GM21737 (cell line): ENCODE measurements around the gene DTNBP1.

Experiments
- ATAC-seq: cut with Tn5 transposase; IDR thresholded peaks from one replicate; pipeline ENCODE4 v1.9.1; 2021; ENCODE audit warnings: mild to moderate bottlenecking, moderate library complexity; ENCODE audit not compliant: unreplicated experiment

DTNBP1 gene, protein sequence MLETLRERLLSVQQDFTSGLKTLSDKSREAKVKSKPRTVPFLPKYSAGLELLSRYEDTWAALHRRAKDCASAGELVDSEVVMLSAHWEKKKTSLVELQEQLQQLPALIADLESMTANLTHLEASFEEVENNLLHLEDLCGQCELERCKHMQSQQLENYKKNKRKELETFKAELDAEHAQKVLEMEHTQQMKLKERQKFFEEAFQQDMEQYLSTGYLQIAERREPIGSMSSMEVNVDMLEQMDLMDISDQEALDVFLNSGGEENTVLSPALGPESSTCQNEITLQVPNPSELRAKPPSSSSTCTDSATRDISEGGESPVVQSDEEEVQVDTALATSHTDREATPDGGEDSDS

DNA sequence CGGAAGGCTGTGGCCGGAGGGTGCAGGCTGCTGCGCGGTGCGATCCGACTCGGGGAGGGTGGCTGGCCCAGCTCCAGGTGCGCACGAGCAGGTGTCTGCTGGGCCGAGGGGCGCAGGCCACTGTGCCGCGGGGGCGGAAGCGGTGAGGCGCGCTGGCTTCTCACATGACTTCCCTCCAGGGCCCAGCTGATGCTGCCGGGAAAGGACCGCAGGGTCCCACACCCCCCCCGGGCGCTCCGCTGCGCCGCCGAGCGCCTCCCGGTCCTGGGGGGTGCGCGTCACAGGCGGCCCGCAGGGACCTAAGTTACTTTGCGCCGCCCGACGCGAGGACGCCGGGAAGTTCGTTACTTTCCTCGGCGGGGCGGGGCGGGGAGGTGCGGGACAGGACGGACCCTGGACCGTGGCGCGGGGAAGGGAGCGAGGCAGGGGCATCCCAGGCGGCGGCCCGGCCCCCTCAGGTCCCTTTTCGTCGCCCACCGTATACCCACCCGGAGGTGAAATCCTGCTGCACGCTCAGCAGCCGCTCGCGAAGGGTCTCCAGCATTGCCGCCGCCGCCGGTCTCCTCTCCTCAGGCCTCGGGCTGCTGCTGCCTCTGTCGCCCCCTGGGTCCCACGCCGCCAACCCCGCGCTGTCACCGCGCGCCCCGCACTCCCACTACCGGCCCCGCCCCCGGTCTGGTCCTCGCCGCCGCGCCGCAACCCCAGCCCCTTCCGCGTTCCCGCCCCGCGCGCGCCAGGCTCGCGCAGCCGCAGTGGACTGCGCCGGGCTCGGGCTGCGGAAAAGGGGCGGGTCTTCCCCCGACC is at the start of gene DTNBP1:
Gene DTNBP1, minus strand, starts transcription at position 703 of the 804 bp plus-strand sequence. Its CDS starts 159 bp downstream, at position 544.
- peak; percentile 67 for ATAC-seq

DNA sequence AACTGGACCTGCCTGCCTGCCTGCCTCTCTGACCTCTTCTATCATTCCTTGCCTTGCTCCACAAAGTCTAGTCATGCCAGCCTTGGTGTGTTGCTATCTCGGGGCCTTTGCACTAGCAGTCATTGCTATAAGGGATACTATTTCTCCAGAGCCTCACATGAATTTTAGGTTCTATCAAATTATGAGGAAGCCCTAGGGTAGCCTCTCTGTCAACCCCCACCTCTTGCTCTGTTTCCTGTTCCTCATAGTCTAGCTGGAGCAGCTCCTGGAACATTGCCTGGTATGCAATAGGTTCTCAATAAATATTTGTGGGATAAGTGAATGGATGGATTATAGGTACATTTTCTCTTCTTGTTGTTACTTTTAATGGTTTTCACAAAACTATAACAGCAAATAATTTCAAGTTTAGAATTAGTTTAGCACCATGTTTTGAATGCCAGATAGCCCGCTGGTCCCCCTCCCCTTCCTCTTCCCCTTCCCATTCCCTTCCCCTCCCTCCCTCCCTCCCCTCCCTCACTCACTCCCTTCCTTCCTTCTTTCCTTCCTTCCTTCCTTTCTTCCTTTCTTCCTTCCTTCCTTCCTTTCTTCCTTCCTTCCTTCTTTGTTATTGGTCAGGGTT is 46.9 kb upstream of the DTNBP1 start:
- ATAC-seq = no peak

DNA sequence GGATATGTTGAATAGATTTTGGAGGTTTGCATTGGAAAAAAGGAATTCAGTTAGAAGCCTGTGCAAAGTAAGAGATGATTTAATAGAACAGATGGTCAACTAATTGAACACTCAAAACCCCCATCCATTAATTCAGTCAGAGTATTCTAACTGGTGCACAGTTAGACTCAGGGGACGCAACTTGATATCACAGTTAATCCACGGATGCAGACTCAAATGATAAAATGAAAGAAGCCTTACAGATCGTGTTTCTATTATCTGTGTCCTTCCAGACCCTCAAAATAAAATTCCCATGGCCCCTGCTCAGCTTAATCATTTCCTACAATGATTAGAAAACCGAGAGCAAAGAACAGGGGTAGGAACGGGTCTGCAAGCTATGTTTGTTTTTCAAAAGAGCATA is 45.4 kb upstream of the DTNBP1 start:
- ATAC-seq = no peak

DNA sequence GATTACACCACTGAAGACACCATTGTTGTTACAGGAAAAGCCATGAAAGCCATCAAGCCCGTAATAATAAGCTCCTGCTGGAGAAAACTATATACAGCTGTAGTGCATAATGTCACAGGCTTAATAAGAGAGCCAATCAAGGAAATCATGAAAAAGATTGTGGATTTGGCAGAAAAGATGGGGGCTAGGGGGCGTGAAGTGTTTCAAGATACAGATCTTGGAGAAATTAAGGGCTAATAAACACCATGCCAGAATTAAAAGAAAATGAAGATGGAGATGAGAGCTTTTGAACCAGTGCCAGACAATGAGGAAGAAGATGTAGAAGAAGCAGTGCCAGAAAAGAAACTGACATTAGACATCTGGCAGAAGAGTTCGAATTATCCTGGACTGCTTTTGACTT is 43.2 kb upstream of the DTNBP1 start:
- no peak for ATAC-seq

DNA sequence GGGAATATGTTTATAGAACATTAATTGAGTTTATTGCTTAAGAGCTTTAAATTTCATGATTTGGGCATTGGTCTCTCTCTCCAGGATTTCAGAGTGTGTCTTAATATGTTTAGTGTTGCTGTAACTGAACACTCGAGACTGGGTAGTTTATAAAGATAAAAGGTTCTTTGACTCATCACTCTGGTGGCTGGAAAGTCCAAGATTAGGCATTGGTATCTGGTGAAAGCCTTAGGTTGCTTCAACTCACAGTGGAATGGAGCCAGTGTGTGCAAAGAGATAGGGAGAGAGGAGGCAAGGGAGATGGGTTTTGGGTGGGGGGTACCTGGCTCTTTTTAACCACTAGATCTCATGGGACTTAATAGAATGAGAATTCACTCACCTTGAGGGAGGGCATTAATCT is 35.6 kb upstream of the DTNBP1 start:
- no peak for ATAC-seq

DNA sequence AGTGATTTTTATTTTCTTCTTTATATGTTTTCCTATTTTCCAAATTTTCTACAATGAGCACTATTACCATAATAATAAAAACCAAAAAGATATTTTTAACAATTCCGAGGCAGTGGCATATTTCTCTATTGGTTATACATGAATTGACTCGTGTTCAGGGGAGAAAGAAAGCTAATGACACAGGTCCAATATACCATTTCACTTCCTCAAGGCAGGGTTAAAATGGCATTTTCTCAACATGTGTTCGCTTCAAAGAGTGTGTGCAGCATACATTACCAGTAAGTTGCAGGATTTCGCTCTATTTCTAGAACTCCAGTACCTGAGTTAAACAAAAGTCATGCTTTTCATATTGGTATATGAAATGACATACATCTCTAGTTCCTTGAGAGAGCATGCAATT is 35.1 kb upstream of the DTNBP1 start:
- no peak for ATAC-seq

DNA sequence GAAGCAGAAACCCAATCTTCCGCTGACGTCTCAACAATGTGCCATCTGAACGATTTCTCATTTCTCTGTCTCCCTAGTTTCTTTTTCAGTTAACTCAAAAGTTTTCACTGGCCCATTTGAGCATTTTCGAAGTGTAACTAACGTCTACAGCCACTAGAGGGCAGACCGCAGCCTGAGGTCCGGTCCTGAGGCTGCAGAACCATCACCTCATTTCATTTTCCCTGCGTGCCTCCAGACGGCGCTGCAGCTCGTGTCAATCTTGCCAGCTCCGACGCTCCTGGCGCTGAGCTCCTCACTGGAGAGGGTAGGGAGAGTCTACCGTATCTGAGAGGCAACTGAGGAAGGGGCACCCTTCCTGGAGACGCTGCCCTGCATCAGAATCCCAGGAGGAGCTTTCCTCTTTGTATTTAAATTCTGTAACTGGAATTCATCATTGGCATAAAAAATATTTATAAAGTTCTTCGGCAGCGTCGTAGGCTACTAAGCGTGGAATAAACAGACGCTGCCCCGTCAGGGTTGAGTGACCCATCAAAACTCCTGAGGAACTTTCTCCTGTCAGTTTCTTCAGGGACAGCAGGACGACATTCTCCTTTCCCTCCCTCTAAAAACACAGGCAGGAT is 28.5 kb upstream of the DTNBP1 start:
- peak; percentile 97 for ATAC-seq

DNA sequence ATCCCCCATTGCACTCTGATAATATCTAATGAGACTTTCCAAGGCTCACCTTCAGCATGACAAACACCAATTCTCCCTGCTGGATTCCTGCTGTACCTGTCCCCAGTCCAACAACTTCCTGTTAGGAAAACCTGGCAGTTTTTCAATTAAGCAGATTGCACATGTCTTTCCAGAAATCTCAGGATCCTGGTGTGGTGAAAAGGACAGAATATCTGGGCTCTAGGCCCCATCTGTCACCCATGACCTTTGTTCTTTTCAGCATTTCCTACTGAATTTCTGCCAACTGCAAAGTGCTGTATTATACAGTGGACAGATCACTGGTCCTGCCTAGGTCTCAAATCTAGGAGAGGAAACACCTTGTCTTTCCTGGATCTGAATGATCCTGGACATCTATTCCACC is 27.7 kb upstream of the DTNBP1 start:
- no peak for ATAC-seq

DNA sequence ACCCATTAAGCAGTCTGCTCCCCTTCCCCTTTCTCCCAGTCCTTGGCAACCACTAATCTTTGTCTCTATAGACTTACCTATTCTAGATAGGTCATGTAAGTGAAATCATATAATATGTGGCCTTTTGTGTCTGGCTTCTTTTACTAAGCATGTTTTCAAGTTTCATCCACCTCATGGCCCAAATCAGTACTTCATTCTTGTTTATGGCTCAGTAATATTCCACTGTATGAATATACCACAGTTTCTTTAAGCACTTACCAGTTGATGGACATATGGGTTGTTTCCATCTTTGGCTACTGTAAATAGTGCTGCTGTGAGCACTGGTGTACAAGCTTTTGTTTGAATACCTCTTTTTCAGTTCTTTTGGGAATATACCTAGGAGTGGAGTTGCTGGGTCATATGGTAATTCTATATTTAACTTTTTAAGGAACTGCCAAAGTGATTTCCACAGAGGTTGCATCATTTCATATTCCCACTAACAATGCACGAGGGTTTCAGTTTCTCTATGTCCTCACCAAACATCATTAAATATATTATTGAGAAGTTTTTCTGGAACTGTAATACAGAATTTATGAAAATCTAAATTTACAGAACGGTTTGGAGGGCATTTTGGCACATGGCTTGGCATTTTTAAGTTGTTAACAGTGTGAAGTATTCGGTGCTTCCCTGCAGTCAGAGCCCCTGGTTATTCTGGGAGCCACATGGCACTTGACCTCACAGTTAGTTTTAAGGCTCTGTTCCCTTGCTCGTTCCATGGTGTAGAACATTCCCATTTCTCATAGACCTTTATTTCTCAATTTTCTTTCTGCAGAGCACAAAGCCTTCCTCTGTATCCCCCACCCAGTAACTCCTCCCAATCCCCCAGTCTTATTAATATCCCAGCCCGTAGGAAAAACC is 27.0 kb upstream of the DTNBP1 start:
- no peak for ATAC-seq

DNA sequence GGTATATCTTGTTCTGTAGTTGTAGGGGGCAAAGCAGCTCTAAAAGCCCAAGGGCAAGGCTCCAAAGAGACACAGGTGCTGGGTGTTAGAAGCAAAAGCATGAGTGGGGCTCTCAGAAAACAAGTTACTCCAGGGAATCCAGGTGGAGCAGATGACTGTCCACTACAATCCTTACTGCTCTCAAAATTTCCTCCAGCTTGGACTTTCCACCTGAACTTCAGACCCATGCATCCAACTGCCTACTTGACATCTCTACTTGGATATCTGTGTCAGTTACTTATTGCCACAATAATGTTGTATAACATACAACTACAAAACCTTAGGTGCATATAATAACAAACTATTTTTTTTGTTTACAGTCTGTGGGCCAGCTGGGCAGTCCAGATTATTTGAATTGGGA is 22.8 kb upstream of the DTNBP1 start:
- ATAC-seq = no peak

DNA sequence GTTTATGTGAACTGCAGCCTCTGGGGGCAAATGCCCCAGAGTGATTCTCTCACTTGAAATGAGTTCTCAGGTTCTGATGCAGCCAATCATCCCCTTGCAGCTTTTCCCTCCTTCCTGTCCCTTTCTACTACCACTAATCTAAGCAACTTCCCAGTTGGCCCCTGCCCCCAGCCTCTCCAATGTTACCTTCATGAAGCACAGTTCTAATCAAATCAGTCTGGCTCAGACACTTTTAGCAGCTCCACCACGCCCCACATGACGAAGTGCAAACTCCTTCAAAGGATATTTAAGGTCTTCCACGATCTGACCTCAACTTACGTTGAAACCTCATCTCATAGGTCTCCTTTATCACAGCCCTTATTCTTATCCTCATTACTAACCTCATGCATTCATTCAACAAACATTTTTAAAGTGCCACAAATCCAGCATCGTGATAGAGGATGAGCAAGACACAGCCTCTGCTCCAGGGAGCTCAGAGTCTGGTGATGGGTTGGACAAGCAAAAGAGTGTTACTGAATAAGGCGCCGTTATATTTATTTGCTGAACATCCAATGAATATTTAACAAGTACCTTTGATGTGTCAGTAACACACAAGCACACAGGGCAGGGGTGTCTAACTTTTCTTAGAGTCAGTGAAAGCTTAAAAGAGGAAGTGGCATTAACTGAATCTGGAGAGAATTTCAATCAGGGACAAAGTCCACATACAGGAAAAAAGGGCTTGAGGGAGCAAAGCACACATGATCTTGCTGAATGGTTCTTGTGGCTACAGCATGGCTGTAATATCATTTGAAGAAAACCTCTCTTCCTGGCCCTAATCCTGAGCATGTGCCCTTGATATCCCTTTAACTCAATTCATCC is 20.4 kb upstream of the DTNBP1 start:
- no peak for ATAC-seq

DNA sequence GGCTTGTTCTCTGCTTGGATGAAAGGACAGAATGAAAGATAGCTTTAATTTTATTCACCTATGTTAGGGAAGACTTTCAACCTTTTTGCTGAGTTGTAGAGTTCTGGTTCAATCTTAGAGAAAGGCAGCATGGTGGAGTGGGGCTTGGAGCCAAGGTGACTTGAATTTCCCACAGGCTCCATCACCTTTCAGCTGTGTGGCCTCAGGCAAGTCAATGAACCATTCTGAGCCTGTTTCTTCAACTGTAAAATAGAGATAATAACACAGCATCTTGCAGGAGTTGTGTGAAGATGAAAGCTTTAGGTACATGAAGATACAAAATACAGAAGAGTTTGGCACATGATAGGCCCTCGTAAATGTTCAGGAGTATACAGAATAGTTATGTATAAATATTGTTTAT is 19.1 kb upstream of the DTNBP1 start:
- ATAC-seq = no peak

DNA sequence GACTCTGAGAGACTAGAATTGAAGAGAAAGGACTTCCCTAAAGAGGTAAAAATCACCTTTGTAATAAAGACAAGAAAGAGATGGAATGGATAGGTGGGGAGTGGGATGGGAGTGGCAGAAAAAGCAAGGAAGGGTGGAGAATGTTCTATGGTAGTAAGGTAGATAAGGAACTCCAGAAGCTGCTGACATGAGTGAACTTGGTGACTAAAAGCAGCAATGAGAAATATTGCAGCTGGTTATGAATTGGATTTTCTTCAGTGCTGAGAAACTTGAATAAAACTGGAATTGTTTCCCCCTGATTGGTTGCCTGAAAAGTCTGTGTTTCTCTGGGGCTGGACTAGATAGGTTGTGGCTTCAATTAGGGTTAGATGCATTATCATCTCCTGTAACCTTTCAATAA is 15.7 kb upstream of the DTNBP1 start:
- no peak for ATAC-seq

DNA sequence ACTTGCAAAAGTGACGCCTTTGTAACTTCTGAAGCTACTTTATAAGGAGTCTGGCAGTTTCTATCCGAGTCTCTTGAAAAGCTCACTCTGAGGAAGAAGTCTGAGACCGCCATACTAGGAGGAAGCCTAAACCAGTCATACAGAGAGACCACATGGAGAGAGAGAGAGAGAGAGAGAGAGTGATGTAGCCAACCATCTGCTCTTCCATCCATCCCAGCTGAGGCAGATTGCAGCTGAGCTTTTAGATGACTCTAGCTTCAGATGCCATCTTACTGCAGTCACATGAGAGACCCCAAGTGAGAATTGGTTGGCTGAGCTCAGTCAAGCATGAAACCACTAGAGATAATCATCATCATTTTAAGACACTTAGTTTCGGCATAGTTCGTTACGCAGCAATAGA is 15.0 kb upstream of the DTNBP1 start:
- no peak for ATAC-seq

DNA sequence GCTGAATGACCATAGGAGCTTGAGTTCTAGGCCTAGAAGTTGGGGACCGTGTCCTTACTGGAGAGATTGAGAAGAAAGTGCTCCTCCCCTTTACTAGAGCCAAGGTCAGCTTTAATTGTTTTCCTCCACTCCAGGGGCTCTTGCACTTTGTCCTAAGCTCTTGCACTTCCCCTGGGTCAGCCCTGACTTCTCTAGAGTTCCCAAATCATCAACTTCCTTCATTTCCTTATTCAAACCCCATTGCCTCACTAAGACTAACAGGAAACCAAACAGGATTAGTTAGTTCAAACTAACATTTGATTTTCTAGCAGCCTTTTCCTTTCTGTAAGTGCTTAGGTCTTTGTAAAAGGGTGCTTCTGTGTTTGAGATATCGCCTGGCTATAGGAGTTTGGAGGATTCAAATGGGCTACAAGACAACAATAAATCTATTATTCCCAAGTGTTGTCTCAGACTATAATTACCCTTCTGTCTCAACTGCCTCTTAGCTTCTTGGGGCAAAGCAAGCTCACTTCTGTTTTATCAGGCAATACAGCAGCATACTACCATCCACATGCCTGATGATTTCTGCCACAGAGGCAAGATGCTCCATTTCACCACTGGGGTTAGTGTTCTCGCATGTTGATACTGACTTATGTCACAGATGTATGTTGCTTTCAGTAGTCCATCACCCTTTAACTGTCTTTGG is 12.8 kb upstream of the DTNBP1 start:
- no peak for ATAC-seq

DNA sequence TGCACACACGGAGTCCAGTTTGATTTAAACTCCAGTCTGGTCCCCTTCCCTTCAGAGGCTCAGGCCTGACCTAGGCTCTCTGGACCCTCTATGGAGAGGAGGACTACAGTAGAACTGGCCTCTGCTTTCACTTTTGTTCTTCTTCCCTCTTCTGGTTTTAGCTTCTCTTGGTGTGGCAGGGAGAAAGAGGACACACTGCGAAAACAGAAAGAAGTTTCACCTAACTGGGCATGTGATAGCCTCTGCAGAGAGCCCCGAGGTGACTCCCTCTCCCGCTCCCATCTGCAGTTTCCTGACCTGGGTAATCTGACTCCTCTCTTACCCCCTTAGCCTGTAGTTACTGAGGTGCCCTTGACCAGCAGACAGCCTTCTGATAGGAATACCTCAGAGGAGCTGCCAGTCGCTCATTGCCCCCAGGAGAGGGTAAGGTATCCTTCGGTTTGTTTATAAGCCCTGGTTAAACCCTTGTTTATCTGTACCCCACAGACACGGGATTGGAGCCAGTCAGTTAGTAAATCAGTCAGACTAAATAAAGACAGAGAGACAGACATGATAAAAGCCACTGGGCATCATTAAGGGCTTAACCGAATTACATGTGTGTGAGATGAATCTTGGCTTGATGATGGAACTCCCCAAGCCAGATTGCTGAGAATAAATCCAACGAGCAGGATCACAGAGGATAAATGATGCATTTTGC is 12.0 kb upstream of the DTNBP1 start:
- ATAC-seq = no peak

DNA sequence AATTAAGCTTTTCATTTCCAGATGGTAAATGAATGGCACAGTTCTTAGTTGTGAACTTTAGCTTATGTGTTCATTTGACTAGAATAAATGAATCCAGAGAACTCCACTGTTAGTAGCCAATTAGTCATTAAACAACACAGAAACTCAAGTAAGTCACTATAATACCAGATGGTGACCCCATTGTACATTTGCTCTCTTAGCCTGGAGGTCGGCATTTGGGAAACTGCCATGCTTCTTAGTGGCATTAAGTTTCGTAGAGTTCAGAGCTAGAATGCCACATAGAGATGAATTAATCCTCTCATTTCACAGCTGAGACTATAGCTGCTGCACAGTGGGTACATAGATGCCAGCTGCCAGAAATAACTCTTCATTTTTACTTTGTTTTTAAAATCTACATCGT is 10.8 kb upstream of the DTNBP1 start:
- ATAC-seq = no peak

DNA sequence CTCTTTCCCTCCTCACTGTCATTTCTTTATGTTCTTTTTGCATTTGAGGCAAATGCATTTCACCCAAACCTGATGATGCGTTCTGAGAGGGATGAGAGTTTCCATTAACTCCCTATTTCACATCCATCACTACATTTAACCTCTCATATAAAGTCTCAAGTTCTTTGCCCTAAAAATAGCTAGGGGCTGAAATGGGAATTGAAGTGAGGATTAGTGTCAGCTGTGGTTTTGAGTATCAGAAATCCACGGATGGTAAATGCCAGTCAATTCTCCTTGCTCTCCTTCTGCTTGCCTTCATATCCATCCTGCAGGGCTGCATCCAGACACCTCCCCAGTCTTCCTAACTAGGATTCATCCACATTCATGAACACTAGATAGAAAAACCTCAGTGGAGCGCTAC is 10.0 kb upstream of the DTNBP1 start:
- no peak for ATAC-seq
